ENCODE data around the gene MOCS1. TPM values are rescaled to one million over a fixed set of nuclear protein-coding genes. Genes with fewer than 3 reads are reported as not detected.

The MOCS1 gene
- total and polyA plus RNA-seq, 2 donors (not counting 1 experiment from before 2014, with no cell fraction given) = 11.6 to 21.8 TPM

GRCh38 chr6:39902786-39903465, 31.3 kb downstream of the MOCS1 start:
- no peak overlapping the region for H3K4me2 ChIP-seq (ENCODE audit: extremely low read depth, insufficient read depth, low read length)
- H3K79me2 ChIP-seq (ENCODE audit: control insufficient read depth, insufficient read depth, low read length) = no peaks in the 10 kb centered on the region
- no peaks in the 10 kb centered on the region for H3K4me1 ChIP-seq (ENCODE audit: control insufficient read depth, extremely low read depth, insufficient read depth, low read length)
- H3K27me3 ChIP-seq (ENCODE audit: control insufficient read depth, insufficient read depth, low read length) = no peaks in the 10 kb centered on the region
- H3K9ac ChIP-seq (ENCODE audit: insufficient read depth, low read length) = no peak overlapping the region
- no peaks in the 10 kb centered on the region for H4K20me1 ChIP-seq (ENCODE audit: control insufficient read depth, extremely low read depth, insufficient read depth, low read length)
- no peaks in the 10 kb centered on the region for H3K9me3 ChIP-seq (ENCODE audit: control insufficient read depth, insufficient read depth, low read depth, low read length)
- no peak overlapping the region for H3K4me3 ChIP-seq (replicated peaks in 1 of 4; ENCODE audit: control extremely low read depth in 1 of 4, insufficient read depth in 1 of 4, low read depth in 3 of 4, low read length in 4 of 4)
- peaks cover 10% of the 10 kb centered on the region for H3K36me3 ChIP-seq (ENCODE audit: control insufficient read depth, insufficient read depth, low read length)
- no peak overlapping the region for H3K27ac ChIP-seq (ENCODE audit: insufficient read depth, low read length)
- no peak for DNase-seq (ENCODE audit: low read depth in 2 of 2)
- TF ChIP-seq EZH2 (IDR thresholded peaks at IDR 0.05; ENCODE audit: low read length, missing control alignments) = no peak
- TF ChIP-seq CTCF (conservative IDR thresholded peaks at IDR 0.05 in 1 of 2, IDR thresholded peaks at IDR 0.05 in 1 of 2; ENCODE audit: low read depth in 1 of 2, low read length in 2 of 2) = no peak
- H2AFZ ChIP-seq (ENCODE audit: low read length) = no peak overlapping the region

- Histone ChIP-seq H4K20me1 (ENCODE audit: control insufficient read depth, extremely low read depth, insufficient read depth, low read length) (no peaks in the 10 kb centered on the region), H3K9me3 (ENCODE audit: control insufficient read depth, insufficient read depth, low read depth, low read length) (no peaks in the 10 kb centered on the region), H3K4me1 (ENCODE audit: control insufficient read depth, extremely low read depth, insufficient read depth, low read length) (no peaks in the 10 kb centered on the region), H3K27me3 (ENCODE audit: control insufficient read depth, insufficient read depth, low read length) (no peaks in the 10 kb centered on the region), H3K36me3 (ENCODE audit: control insufficient read depth, insufficient read depth, low read length) (peaks cover 10% of the 10 kb centered on the region), H2AFZ (ENCODE audit: low read length) (no peak overlapping the region), H3K4me3 (replicated peaks in 1 of 4; ENCODE audit: control extremely low read depth in 1 of 4, insufficient read depth in 1 of 4, low read depth in 3 of 4, low read length in 4 of 4) (no peak overlapping the region), H3K79me2 (ENCODE audit: control insufficient read depth, insufficient read depth, low read length) (no peaks in the 10 kb centered on the region), H3K27ac (ENCODE audit: insufficient read depth, low read length) (no peak overlapping the region), H3K9ac (ENCODE audit: insufficient read depth, low read length) (no peak overlapping the region), H3K4me2 (ENCODE audit: extremely low read depth, insufficient read depth, low read length) (no peak overlapping the region)
- TF ChIP-seq EZH2 (IDR thresholded peaks at IDR 0.05; ENCODE audit: low read length, missing control alignments) = no peak
- no peak for TF ChIP-seq CTCF (conservative IDR thresholded peaks at IDR 0.05 in 1 of 2, IDR thresholded peaks at IDR 0.05 in 1 of 2; ENCODE audit: low read depth in 1 of 2, low read length in 2 of 2)
- no peak for DNase-seq (ENCODE audit: low read depth in 2 of 2)
Observed at GRCh38 chr6:39902136-39902535, 32.1 kb downstream of the MOCS1 start.

- H4K20me1 ChIP-seq (ENCODE audit: control insufficient read depth, extremely low read depth, insufficient read depth, low read length) = no peaks in the 10 kb centered on the region
- H3K27ac ChIP-seq (ENCODE audit: insufficient read depth, low read length) = no peak overlapping the region
- TF ChIP-seq EZH2 (IDR thresholded peaks at IDR 0.05; ENCODE audit: low read length, missing control alignments) (no peak), CTCF (conservative IDR thresholded peaks at IDR 0.05 in 1 of 2, IDR thresholded peaks at IDR 0.05 in 1 of 2; ENCODE audit: low read depth in 1 of 2, low read length in 2 of 2) (no peak)
- H2AFZ ChIP-seq (ENCODE audit: low read length) = no peak overlapping the region
- no peak for DNase-seq (ENCODE audit: low read depth in 2 of 2)
- H3K9ac ChIP-seq (ENCODE audit: insufficient read depth, low read length) = no peak overlapping the region
- peaks cover 10% of the 10 kb centered on the region for H3K36me3 ChIP-seq (ENCODE audit: control insufficient read depth, insufficient read depth, low read length)
- no peaks in the 10 kb centered on the region for H3K4me1 ChIP-seq (ENCODE audit: control insufficient read depth, extremely low read depth, insufficient read depth, low read length)
- no peak overlapping the region for H3K4me2 ChIP-seq (ENCODE audit: extremely low read depth, insufficient read depth, low read length)
- H3K79me2 ChIP-seq (ENCODE audit: control insufficient read depth, insufficient read depth, low read length) = no peaks in the 10 kb centered on the region
- H3K4me3 ChIP-seq (replicated peaks in 1 of 4; ENCODE audit: control extremely low read depth in 1 of 4, insufficient read depth in 1 of 4, low read depth in 3 of 4, low read length in 4 of 4) = no peak overlapping the region
- H3K9me3 ChIP-seq (ENCODE audit: control insufficient read depth, insufficient read depth, low read depth, low read length) = no peaks in the 10 kb centered on the region
- H3K27me3 ChIP-seq (ENCODE audit: control insufficient read depth, insufficient read depth, low read length) = no peaks in the 10 kb centered on the region
Observed at GRCh38 chr6:39901670-39902069, 32.6 kb downstream of the MOCS1 start.
